Measurements from ENCODE around the gene CNTN5. TPM values are rescaled to one million over a fixed set of nuclear protein-coding genes. Genes with fewer than 3 reads are reported as not detected.

CNTN5 gene
- total RNA-seq, 2 experiments from 2014 or later, result not detected

- H3K27me3 Mint-ChIP-seq, result no peaks in the 10 kb centered on the region
- H3K4me1 Mint-ChIP-seq (ENCODE audit: low read depth), result no peaks in the 10 kb centered on the region
- intact Hi-C loops (cut with micrococcal nuclease), result no loop called here
- POLR2A ChIA-PET, result no interaction called here
- no peaks in the 10 kb centered on the region for H3K36me3 Mint-ChIP-seq (ENCODE audit: low read depth)
- H3K9me3 Mint-ChIP-seq, result peaks cover 8% of the 10 kb centered on the region
- H3K4me3 Mint-ChIP-seq, result no peak overlapping the region
- ATAC-seq (no peak), DNase-seq (no peak)
- CTCF ChIA-PET, result no interaction called here
- H3K27ac Mint-ChIP-seq, result no peak overlapping the region
- no peak for TF ChIP-seq CTCF (IDR thresholded peaks at IDR 0.05)
These were observed 1200.1 kb downstream of the CNTN5 start for GRCh38 chr11:100220801-100221200.

- intact Hi-C loops (cut with micrococcal nuclease), result no loop called here
- H3K9me3 Mint-ChIP-seq, result peaks cover 3% of the 10 kb centered on the region
- H3K36me3 Mint-ChIP-seq (ENCODE audit: low read depth), result no peaks in the 10 kb centered on the region
- H3K27me3 Mint-ChIP-seq, result no peaks in the 10 kb centered on the region
- no peak overlapping the region for H3K4me3 Mint-ChIP-seq
- no peak for DNase-seq
- ATAC-seq, result no peak
- ChIA-PET CTCF (no interaction called here), POLR2A (interaction anchor here (0.6 kb wide), 1 partner anchor 165 kb away, joined by 3 read pairs; no protein-coding TSS in a partner anchor)
- no peak for TF ChIP-seq CTCF (IDR thresholded peaks at IDR 0.05)
- no peak overlapping the region for H3K27ac Mint-ChIP-seq
- H3K4me1 Mint-ChIP-seq (ENCODE audit: low read depth), result no peaks in the 10 kb centered on the region
These were observed 1201.0 kb downstream of the CNTN5 start for GRCh38 chr11:100221791-100222190.

- Mint-ChIP-seq H3K36me3 (ENCODE audit: low read depth) (no peaks in the 10 kb centered on the region), H3K27ac (no peak overlapping the region), H3K4me1 (ENCODE audit: low read depth) (no peaks in the 10 kb centered on the region), H3K4me3 (no peak overlapping the region), H3K9me3 (peaks cover 6% of the 10 kb centered on the region), H3K27me3 (no peaks in the 10 kb centered on the region)
- ChIA-PET CTCF (no interaction called here), POLR2A (no interaction called here)
- intact Hi-C loops (cut with micrococcal nuclease), result no loop called here
- ATAC-seq (no peak), DNase-seq (no peak)
- no peak for TF ChIP-seq CTCF (IDR thresholded peaks at IDR 0.05)
These were observed 1203.8 kb downstream of the CNTN5 start for GRCh38 chr11:100224541-100225034.

GRCh38 chr11:100229086-100229485, 1208.3 kb downstream of the CNTN5 start:
- no peak for ATAC-seq
- Mint-ChIP-seq H3K4me1 (ENCODE audit: low read depth) (no peaks in the 10 kb centered on the region), H3K27ac (no peak overlapping the region), H3K27me3 (no peaks in the 10 kb centered on the region), H3K36me3 (ENCODE audit: low read depth) (no peaks in the 10 kb centered on the region), H3K4me3 (no peak overlapping the region), H3K9me3 (peaks cover 12% of the 10 kb centered on the region)
- ChIA-PET POLR2A (no interaction called here), CTCF (no interaction called here)
- intact Hi-C loops (cut with micrococcal nuclease), result no loop called here
- TF ChIP-seq CTCF (IDR thresholded peaks at IDR 0.05), result no peak
- DNase-seq, result no peak

- ATAC-seq, result no peak
- intact Hi-C loops (cut with micrococcal nuclease), result no loop called here
- Mint-ChIP-seq H3K9me3 (peaks cover 14% of the 10 kb centered on the region), H3K27ac (no peak overlapping the region), H3K4me3 (no peak overlapping the region), H3K36me3 (ENCODE audit: low read depth) (no peaks in the 10 kb centered on the region), H3K27me3 (no peaks in the 10 kb centered on the region), H3K4me1 (ENCODE audit: low read depth) (no peaks in the 10 kb centered on the region)
- ChIA-PET CTCF (no interaction called here), POLR2A (no interaction called here)
- TF ChIP-seq CTCF (IDR thresholded peaks at IDR 0.05), result no peak
- no peak for DNase-seq
These were observed 1211.3 kb downstream of the CNTN5 start for GRCh38 chr11:100232006-100232405.

Data from activated CD8-positive, alpha-beta T cell treated with anti-CD3 and anti-CD28 coated beads for 36 hours (primary cell).